Measurements from ENCODE around the gene MALRD1.

MALRD1 gene

GRCh38 chr10:19316204-19316870 is 267.7 kb downstream of the MALRD1 start:
- TF ChIP-seq FOXP2 (optimal IDR thresholded peaks at IDR 0.05; ENCODE audit: borderline replicate concordance, extremely low read depth, extremely low read length, insufficient read depth) (no peak), TAF1 (IDR thresholded peaks at IDR 0.05; ENCODE audit: borderline replicate concordance, insufficient read depth, low read length) (no peak), POLR2AphosphoS5 (IDR thresholded peaks at IDR 0.05; ENCODE audit: low read depth, low read length) (no peak), SIN3A (IDR thresholded peaks at IDR 0.05; ENCODE audit: borderline replicate concordance, insufficient read depth, low read length) (no peak)
- TF ChIP-seq, protein P1, sequence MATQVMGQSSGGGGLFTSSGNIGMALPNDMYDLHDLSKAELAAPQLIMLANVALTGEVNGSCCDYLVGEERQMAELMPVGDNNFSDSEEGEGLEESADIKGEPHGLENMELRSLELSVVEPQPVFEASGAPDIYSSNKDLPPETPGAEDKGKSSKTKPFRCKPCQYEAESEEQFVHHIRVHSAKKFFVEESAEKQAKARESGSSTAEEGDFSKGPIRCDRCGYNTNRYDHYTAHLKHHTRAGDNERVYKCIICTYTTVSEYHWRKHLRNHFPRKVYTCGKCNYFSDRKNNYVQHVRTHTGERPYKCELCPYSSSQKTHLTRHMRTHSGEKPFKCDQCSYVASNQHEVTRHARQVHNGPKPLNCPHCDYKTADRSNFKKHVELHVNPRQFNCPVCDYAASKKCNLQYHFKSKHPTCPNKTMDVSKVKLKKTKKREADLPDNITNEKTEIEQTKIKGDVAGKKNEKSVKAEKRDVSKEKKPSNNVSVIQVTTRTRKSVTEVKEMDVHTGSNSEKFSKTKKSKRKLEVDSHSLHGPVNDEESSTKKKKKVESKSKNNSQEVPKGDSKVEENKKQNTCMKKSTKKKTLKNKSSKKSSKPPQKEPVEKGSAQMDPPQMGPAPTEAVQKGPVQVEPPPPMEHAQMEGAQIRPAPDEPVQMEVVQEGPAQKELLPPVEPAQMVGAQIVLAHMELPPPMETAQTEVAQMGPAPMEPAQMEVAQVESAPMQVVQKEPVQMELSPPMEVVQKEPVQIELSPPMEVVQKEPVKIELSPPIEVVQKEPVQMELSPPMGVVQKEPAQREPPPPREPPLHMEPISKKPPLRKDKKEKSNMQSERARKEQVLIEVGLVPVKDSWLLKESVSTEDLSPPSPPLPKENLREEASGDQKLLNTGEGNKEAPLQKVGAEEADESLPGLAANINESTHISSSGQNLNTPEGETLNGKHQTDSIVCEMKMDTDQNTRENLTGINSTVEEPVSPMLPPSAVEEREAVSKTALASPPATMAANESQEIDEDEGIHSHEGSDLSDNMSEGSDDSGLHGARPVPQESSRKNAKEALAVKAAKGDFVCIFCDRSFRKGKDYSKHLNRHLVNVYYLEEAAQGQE (IDR thresholded peaks at IDR 0.05; ENCODE audit: insufficient read depth in 1 of 2, low read depth in 2 of 2, low read length in 2 of 2): no peak

- TF ChIP-seq TAF1 (IDR thresholded peaks at IDR 0.05; ENCODE audit: borderline replicate concordance, insufficient read depth, low read length): no peak
- TF ChIP-seq SIN3A (IDR thresholded peaks at IDR 0.05; ENCODE audit: borderline replicate concordance, insufficient read depth, low read length): no peak
- TF ChIP-seq, protein P1 (IDR thresholded peaks at IDR 0.05; ENCODE audit: insufficient read depth in 1 of 2, low read depth in 2 of 2, low read length in 2 of 2): no peak
- TF ChIP-seq FOXP2 (optimal IDR thresholded peaks at IDR 0.05; ENCODE audit: borderline replicate concordance, extremely low read depth, extremely low read length, insufficient read depth): no peak
- TF ChIP-seq POLR2AphosphoS5 (IDR thresholded peaks at IDR 0.05; ENCODE audit: low read depth, low read length): no peak
These were observed 269.4 kb downstream of the MALRD1 start for GRCh38 chr10:19317952-19318351.

DNA sequence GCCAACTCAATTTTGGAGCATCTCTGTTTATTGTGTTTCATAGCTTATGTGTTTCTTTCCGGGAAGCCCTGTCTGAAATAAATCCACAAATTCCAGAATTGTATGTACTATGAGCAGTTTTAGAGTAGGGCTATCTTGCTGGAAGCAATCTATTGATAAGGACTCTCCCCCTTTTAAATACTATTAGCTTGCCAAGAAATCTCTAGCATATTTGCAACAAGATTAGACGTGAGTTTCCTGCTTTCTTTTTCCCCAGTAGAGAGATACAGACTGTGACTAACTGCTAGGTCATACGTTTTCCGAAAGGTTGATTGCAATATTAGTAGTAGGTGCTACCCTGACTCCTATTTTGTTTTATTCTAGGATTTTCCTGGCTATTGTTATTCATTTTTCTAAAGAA is 277.0 kb downstream of the MALRD1 start:
- no peak for TF ChIP-seq POLR2AphosphoS5 (IDR thresholded peaks at IDR 0.05; ENCODE audit: low read depth, low read length)
- TF ChIP-seq TAF1 (IDR thresholded peaks at IDR 0.05; ENCODE audit: borderline replicate concordance, insufficient read depth, low read length): no peak
- TF ChIP-seq SIN3A (IDR thresholded peaks at IDR 0.05; ENCODE audit: borderline replicate concordance, insufficient read depth, low read length): no peak
- no peak for TF ChIP-seq FOXP2 (optimal IDR thresholded peaks at IDR 0.05; ENCODE audit: borderline replicate concordance, extremely low read depth, extremely low read length, insufficient read depth)
- TF ChIP-seq, protein P1 (IDR thresholded peaks at IDR 0.05; ENCODE audit: insufficient read depth in 1 of 2, low read depth in 2 of 2, low read length in 2 of 2): no peak

DNA sequence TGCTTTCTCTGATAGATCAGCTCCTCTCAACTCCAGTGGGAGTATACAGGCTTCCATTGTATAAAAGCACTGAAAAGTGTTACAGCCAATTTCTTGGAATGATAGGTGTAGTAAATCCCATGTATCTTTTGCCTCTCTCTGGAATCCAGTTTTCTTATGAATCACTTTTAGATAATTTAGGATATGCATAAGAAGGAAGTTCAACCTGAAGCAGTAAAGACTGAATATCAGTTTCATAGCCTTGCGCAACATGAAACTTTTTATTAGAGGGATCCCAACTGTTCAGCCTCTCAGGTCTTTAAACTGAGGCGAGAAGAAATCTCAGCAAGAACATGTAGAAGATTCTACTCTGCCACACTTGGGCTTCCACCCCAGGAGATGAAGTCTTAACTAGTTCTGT is 280.0 kb downstream of the MALRD1 start:
- no peak for TF ChIP-seq POLR2AphosphoS5 (IDR thresholded peaks at IDR 0.05; ENCODE audit: low read depth, low read length)

DNA sequence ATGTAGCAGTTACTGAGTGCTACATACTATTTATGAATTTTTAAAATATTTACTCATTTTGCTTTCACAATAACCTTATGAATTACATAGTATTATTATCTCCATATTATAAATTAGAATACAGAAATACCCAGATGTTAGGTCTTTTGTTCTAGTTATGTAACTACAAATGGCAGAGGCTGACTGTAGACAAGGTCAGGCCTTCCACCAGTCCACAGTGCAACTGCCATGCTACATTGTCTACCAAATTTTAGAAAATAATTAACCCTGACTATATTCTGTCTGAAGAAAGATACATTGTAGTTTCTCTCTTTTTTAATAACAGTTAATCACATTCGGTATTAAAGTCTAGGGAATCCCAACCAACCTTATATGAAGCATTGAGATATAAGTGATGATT is 280.9 kb downstream of the MALRD1 start:
- TF ChIP-seq SIN3A (IDR thresholded peaks at IDR 0.05; ENCODE audit: borderline replicate concordance, insufficient read depth, low read length) (no peak), FOXP2 (optimal IDR thresholded peaks at IDR 0.05; ENCODE audit: borderline replicate concordance, extremely low read depth, extremely low read length, insufficient read depth) (no peak), POLR2AphosphoS5 (IDR thresholded peaks at IDR 0.05; ENCODE audit: low read depth, low read length) (no peak), TAF1 (IDR thresholded peaks at IDR 0.05; ENCODE audit: borderline replicate concordance, insufficient read depth, low read length) (no peak)
- TF ChIP-seq, protein P1 (IDR thresholded peaks at IDR 0.05; ENCODE audit: insufficient read depth in 1 of 2, low read depth in 2 of 2, low read length in 2 of 2): no peak

Data from PFSK-1 (cell line).